DND-41 (cell line): ENCODE measurements around the gene SCN3B.

Source experiments
- ATAC-seq: fragments of 200-7000 bp; cut with Tn5 transposase; 3 replicates; pipeline ENCODE4 v1.9.1; 2021; ENCODE audit warnings: low read depth; ENCODE audit not compliant: insufficient read depth
- DNase-seq: peaks from one replicate; pipeline ENCODE4 v3.0.0-alpha.2; 2020
- H2AFZ ChIP-seq: 2 replicates; pipeline ENCODE4 v1.6.0; 2012; ENCODE audit warnings: low read depth, low read length
- H3K27ac ChIP-seq: 2 replicates; pipeline ENCODE4 v1.5.1; 2012; ENCODE audit warnings: low read length, inconsistent platforms
- H3K27me3 ChIP-seq: fragments of 200-600 bp; sonication (generic); 2 replicates; pipeline ENCODE4 v1.6.0; 2012; ENCODE audit warnings: low read length, mild to moderate bottlenecking, inconsistent platforms; ENCODE audit not compliant: insufficient read depth, poor library complexity
- H3K36me3 ChIP-seq: 2 replicates; pipeline ENCODE4 v1.5.1; 2012; ENCODE audit warnings: low read length, inconsistent platforms; ENCODE audit not compliant: insufficient read depth
- H3K4me1 ChIP-seq: 2 replicates; pipeline ENCODE4 v1.5.1; 2012; ENCODE audit warnings: mild to moderate bottlenecking, low read length; ENCODE audit not compliant: insufficient read depth
- H3K4me2 ChIP-seq: 2 replicates; pipeline ENCODE4 v1.6.0; 2012; ENCODE audit warnings: mild to moderate bottlenecking, moderate library complexity, low read length, inconsistent platforms; ENCODE audit not compliant: insufficient read depth
- H3K4me3 ChIP-seq, 2 experiments: fragments of 200-600 bp in 1 of 2; shearing (Covaris generic) in 1 of 2; 2 replicates each; pipeline ENCODE4 v1.5.1; 2012 to 2016; ENCODE audit warnings: inconsistent platforms in 2 of 2, low read length in 2 of 2, mild to moderate bottlenecking in 2 of 2, low read depth in 1 of 2, moderate library complexity in 1 of 2
- H3K79me2 ChIP-seq: 2 replicates; pipeline ENCODE4 v1.6.0; 2012; ENCODE audit warnings: low read length, inconsistent platforms; ENCODE audit not compliant: insufficient read depth
- H3K9ac ChIP-seq: 2 replicates; pipeline ENCODE4 v1.6.0; 2012; ENCODE audit warnings: low read depth, mild to moderate bottlenecking, inconsistent platforms, low read length, moderate library complexity
- H3K9me3 ChIP-seq: 2 replicates; pipeline ENCODE4 v1.5.1; 2012; ENCODE audit warnings: low read length, moderate library complexity, mild to moderate bottlenecking, inconsistent platforms; ENCODE audit not compliant: insufficient read depth, severe bottlenecking
- H4K20me1 ChIP-seq: 2 replicates; pipeline ENCODE4 v1.6.0; 2012; ENCODE audit warnings: low read length; ENCODE audit not compliant: insufficient read depth
- CTCF ChIP-seq: IDR thresholded peaks from 2 replicates; pipeline ENCODE4 v1.5.1; 2012; ENCODE audit warnings: borderline replicate concordance, low read length, moderate library complexity, mild to moderate bottlenecking; ENCODE audit not compliant: poor library complexity, severe bottlenecking; ENCODE audit errors: extremely low read depth
- EZH2 ChIP-seq: IDR thresholded peaks from 3 replicates; pipeline ENCODE4 v1.6.1; 2012; ENCODE audit warnings: borderline replicate concordance, low read depth, mild to moderate bottlenecking, moderate library complexity, low read length, inconsistent platforms; ENCODE audit not compliant: severe bottlenecking

Gene SCN3B

GRCh38 chr11:123640029-123640428 lies 14.4 kb downstream of the SCN3B start:
- TF ChIP-seq CTCF (no peak), EZH2 (no peak)
- Histone ChIP-seq H3K9ac (no peak overlapping the region), H3K4me2 (no peak overlapping the region), H2AFZ (no peak overlapping the region), H4K20me1 (no peaks in the 10 kb centered on the region), H3K4me1 (no peaks in the 10 kb centered on the region), H3K27ac (no peak overlapping the region), H3K4me3 (no peak overlapping the region), H3K36me3 (no peaks in the 10 kb centered on the region), H3K9me3 (no peaks in the 10 kb centered on the region), H3K27me3 (peaks cover 3% of the 10 kb centered on the region), H3K79me2 (no peaks in the 10 kb centered on the region)
- ATAC-seq (no peak), DNase-seq (no peak)

GRCh38 chr11:123630126-123630608 lies 24.3 kb downstream of the SCN3B start:
- Histone ChIP-seq H3K27me3 (peaks cover 14% of the 10 kb centered on the region), H3K79me2 (no peaks in the 10 kb centered on the region), H4K20me1 (no peaks in the 10 kb centered on the region), H3K4me2 (no peak overlapping the region), H3K36me3 (no peaks in the 10 kb centered on the region), H2AFZ (no peak overlapping the region), H3K27ac (no peak overlapping the region), H3K4me3 (no peak overlapping the region), H3K9me3 (no peaks in the 10 kb centered on the region), H3K4me1 (no peaks in the 10 kb centered on the region), H3K9ac (no peak overlapping the region)
- ATAC-seq = no peak
- no peak for DNase-seq
- no peak for TF ChIP-seq EZH2
- TF ChIP-seq CTCF = no peak

- Histone ChIP-seq H3K79me2 (no peaks in the 10 kb centered on the region), H3K9ac (no peak overlapping the region), H3K4me2 (no peak overlapping the region), H3K27ac (no peak overlapping the region), H3K27me3 (peaks cover 14% of the 10 kb centered on the region), H2AFZ (no peak overlapping the region), H3K9me3 (no peaks in the 10 kb centered on the region), H3K4me3 (no peak overlapping the region), H4K20me1 (no peaks in the 10 kb centered on the region), H3K4me1 (no peaks in the 10 kb centered on the region), H3K36me3 (no peaks in the 10 kb centered on the region)
- ATAC-seq (no peak), DNase-seq (no peak)
- TF ChIP-seq CTCF = no peak
- TF ChIP-seq EZH2 = no peak
Observed at GRCh38 chr11:123628936-123629683, 25.3 kb downstream of the SCN3B start.
